Measurements from ENCODE around the gene FGF7.

- TF ChIP-seq, protein P1, sequence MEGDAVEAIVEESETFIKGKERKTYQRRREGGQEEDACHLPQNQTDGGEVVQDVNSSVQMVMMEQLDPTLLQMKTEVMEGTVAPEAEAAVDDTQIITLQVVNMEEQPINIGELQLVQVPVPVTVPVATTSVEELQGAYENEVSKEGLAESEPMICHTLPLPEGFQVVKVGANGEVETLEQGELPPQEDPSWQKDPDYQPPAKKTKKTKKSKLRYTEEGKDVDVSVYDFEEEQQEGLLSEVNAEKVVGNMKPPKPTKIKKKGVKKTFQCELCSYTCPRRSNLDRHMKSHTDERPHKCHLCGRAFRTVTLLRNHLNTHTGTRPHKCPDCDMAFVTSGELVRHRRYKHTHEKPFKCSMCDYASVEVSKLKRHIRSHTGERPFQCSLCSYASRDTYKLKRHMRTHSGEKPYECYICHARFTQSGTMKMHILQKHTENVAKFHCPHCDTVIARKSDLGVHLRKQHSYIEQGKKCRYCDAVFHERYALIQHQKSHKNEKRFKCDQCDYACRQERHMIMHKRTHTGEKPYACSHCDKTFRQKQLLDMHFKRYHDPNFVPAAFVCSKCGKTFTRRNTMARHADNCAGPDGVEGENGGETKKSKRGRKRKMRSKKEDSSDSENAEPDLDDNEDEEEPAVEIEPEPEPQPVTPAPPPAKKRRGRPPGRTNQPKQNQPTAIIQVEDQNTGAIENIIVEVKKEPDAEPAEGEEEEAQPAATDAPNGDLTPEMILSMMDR (conservative IDR thresholded peaks at IDR 0.05 in 1 of 2, IDR thresholded peaks at IDR 0.05 in 1 of 2; ENCODE audit: low read depth in 1 of 2, low read length in 2 of 2) = no peak
- no peak for TF ChIP-seq EZH2 (IDR thresholded peaks at IDR 0.05; ENCODE audit: low read length, missing control alignments)
Observed at GRCh38 chr15:49507261-49507660, 84.2 kb downstream of the FGF7 start.

Measured in fibroblast of lung (primary cell).